Measurements from ENCODE around the gene PPM1F.

The PPM1F gene

DNA sequence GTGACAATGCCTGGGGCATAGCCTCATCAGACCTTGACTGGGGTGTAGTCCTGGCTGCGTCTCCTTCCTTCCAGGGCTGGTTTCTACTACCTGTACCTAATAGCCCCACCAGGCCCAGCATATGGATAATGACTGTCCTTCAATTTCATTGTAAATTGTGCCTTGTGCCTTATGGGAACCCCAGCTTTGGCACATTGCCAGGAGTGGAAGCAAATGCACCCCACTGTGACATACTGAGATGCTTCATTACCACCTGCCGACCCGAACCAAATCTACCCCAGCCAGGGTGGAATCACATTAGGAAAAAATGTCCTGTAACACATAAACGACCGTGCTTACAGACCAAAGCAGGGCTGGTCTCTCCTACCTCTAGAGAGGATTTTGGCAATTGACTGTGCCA is 22.6 kb upstream of the PPM1F start:
- DNase-seq: no peak

DNA sequence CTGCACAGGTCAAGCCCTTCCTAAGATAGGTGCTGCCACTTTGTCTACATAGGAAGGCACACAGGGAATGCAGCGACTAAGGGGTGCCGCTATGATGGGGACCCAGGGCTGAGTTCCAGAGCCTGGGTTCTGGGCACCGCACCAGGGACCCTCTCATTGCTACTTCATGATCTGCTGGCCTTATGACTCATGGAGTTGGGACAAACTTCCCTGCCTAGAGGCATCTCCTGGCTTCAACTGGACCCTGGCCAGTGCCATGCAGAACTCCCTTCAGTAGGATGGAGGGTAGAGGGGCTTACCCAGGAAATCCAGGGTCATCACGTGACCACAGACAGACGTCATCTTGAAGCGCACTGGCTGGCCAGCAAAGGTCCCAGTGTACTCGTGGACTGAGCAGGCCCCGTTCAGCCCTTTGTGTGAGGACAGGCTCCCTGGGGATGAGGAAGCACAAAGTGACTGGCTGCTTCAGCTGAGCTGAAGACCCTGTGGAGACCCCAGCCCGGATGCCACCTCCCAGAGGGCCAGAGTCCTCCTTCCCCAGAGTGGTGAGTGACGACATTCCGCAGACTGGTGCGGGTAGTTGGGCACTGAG is 21.5 kb upstream of the PPM1F start:
- DNase-seq: no peak

DNA sequence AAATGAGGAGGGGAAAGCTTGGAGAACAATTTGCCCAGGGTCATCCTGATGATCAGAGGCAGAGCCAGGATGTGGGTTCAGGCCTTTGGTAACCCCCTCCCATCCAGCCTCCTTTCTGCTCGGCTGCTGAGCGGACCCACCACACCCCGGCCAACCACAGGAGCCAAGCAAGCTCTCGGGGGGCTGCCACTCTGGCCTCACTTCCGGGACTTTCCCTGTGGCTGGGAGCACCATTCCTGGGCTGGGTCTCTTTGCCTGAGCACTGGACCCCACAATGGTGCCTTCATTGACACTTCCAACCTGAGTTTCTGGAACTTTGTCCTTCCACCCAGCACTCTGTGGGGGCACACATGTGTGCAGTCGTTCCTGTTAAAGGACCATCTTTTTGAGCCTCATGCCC is 20.2 kb upstream of the PPM1F start:
- no peak for DNase-seq

DNA sequence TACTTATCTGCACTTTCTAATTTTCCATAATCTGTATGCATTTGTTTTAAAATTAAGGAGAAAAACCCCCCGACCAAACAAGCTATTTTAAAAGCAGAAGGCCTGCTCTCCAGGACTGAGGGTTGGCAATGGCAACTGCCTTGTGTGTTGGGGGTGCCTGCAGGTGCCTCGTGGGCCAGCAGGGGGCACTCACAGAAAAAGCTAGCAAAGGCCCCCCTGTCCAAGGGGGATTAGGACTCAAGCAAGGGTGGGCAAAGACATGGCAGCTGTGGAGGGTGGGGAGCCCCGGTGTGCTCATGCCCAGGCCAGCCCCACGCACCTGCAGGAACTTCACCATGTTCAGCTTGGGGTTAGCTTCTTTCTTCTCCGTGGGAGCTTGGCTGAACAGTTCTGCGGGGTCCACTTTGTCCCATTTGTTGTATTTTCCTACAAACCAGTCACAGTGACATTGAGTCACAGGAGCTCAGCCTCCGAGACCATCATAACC is 19.7 kb upstream of the PPM1F start:
- DNase-seq: no peak

DNA sequence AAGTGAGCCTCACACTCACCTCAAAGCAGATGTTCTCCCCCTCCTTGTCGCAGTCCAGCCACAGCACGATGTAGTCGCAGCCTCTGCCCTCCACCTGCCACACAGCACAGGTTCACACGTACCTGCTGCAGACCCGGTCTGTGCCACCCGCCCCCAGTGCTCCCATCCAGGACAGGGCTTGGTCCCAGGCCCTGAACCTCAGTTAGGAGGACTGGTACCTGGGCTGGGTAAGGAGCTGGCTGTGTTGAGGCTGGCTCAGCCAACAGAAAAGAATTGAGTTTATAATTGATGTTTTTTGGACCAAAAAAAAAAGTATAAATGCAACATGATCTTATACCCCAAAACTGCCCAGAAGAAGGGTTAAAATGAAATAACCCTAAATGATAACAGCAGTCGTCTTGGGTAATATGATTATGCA is 19.2 kb upstream of the PPM1F start:
- DNase-seq: no peak

DNA sequence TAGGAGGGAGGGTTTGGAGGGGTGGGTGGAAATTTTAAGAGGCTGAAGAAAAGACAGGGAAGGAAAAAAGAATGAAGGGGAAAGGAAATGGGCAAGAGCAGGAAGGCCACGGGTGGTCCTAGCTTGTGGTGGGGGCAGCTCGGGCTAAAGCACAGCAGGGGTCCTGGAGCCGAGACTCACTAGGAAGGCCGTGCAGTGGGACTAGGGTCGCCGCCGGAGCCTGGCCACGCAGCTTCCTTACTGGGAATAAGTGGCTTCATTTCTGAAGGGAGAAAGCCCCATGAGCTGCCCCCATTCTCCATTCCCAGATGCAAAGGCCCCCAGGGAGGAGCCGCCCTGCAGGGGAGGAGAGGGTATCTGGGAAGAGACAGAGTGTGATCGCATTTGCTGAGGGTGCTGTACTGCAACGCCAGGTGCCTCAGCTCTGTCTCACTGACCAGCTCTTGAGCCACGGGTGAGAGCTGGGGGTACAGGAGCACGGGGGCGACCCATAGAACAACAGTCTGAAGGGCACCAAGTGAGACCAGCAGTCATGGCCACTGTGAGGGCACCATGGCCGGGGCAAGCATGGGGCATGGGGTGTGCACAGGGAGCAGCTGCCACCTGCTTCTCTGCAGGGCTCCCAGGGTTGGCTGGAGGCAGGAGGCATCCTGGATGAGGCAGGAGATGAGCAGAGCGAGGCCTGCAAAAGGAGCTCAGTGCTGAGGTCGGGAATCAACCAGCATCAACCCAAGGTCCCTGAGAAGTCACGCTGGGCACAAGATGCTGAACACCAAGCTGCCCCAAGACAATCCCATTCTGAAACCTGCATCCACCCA is 18.4 kb upstream of the PPM1F start:
- no peak for DNase-seq

DNA sequence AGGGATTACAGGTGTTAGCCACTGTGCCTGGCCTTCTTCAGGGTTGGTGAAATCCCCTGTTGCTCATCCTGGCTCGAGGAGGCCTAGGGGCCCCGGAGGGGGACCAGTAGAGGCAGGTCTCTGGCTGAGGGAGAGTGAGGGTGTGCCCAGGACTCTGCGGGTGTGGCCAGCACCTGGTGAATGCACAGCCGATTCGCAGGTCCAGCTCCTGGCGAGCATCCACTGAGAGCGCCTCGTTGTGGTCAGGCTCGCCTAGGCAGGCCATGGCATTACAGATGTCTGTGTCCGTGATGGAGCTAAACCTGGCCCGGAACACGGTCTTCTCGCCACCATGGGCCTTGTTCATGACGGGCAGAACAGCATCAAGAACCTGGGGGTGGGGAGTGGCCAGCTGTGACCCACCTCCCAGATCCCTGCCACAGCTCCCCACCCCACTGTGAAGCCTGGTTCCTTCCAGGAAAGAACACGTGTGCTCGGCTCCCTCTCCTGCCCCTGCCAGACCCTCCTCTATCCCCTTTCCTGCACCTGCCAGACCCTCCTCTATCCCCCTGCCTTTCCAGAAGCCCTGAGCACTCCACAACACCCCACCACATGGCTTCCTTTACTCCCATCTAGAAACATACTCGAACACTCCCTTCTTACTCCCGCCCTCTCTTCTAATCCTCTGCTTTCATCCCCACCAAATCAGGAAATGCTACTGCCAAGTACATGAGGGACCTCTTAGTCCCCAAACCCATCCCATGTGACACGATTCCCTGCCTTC is 17.6 kb upstream of the PPM1F start:
- DNase-seq: no peak

DNA sequence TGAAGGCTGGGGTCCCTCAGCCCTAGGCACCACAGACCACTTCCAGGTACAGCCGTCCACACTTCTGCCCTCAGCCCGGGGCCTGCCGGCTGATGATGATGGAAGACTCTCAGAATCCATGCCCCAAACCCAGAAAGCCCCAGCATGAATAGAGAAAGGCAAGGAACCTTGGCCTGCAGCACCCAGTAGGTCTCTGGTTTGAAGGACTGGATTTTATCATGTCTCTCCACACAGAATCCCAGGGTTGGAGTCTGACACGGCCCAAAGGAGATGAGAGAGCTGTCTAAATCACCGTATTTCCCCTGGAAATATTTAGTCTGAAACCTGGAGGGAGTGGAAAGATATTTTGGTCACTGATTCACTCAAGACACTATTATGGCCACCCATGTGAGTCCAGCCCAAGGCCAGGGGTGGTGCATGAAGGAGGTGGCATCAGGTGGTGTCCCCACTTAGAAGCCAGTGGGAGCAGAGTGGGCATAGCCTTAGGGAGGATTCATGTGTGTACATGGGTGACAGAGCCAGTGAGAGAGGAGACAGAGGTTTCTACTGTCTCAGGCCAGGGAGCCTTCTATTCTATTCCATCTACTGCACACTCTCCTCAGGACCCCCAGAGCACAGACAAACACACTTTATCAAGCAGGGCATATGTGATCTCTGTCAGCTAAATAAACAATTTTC is 15.9 kb upstream of the PPM1F start:
- no peak for DNase-seq

DNA sequence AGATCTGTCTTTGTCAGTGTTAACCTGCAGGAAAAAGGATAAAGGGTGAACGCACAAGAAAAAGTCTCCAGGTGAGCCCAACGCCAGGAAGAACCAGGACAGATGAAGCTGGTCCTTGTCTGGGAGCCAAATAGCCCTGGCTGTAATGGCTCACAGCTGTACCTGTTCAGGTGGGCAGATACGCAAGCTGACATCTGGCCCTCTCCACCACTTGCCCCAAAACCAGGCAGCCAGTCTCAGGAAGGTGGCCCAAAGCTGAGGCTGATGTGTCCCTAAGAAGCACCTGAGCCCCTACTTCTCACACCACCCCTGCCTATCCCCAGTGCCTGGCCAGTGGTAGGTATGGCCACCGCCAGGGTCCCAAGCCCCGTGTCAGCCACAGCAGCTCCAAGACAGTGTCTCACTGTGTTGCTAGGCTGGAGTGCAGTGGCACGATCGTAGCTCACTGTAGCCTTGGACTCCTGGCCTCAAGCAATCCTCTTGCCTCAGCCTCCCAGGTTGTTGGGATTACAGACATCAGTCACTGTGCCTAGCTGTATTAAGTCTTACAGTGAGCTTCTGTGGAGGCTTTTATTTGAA is 15.1 kb upstream of the PPM1F start:
- no peak for DNase-seq

DNA sequence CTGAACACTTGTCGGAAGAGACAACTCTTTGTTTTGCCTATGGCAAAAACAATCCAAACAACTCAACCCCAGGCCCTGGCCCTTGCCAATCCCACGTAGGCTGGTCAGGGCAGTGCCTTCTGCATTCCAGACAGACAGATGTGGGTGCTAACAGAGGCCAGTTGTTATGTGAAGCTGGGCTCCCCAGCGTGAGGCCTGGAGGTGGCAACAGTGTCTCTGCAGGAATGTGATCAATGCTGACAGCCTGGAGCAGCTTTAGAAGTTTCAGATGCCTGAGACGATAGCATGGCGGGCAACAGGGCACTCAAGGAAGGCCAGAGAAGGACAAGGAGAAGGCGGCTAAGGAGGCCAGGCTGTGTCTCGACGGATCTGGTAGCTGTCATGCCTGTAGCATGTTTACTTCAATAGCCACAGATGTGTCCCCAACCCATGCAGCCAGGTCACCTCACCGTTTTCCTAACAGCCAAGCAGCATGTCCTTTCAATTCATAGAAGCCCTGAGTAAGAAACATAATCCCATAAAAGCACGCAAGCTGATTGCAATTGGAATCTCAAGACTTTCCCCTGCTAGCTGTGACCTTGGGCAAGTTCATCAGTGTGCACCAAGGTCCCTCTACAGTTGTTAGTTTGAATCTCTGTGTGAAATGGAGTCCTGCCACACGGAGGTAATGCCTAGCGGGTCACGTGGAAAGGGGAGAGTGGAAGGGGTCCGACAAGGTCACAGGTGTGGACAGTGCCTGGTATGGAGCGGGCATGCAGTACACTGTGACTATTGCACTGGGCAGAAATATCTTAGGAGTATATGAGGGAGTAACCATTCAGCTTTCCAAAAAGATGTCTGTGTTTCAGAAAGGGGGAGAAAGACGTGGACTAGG is 14.2 kb upstream of the PPM1F start:
- DNase-seq: no peak

DNA sequence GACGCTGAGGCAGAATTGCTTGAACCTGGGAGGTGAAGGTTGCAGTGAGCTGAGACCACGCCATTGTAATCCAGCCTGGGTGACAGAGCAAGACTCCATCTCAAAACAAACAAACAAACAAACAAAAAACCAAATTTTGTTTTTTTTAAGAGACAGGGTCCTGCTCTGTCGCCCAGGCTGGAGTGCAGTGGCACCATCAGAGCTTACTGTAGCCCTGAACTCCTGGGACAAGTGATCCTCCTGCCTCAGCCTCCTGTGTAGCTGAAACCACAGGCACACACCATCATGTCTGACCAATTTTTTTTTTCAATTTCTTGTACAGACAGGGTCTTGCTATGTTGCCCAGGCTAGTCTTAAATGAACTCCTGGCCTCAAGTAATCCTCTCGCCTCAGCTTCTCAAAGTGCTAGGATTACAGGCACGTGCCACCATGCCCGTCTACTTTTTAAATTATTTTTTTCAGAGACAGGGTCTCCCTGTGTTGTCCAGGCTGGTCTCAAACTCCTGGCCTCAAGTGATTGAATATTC is 13.2 kb upstream of the PPM1F start:
- no peak for DNase-seq

DNA sequence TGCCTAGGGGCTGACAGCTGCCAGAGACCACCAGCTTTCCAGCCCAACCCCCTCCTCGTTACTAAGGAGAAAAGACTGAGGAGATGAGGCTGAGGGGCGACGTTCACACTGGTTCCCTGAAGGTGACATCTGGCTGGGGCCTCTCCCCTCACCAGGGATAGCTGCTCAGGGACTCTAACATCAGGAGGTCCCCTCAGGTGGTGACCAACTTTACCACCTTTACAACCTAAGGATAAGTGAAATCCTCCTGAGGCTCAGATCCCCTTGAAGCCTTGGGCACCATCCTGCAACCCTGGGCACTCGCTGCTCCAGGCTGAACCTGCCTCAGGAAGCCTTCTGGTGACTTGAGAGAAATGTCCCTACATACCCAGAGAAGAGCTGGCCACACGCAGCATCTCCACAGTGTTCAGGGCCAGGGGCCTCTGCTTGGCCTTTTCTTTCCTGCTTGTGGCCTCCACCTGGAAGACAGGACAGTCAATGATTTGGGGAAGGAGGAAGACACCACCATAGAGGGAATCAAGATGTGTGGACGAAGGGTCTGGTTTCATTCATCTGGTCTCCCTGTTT is 12.4 kb upstream of the PPM1F start:
- no peak for DNase-seq

DNA sequence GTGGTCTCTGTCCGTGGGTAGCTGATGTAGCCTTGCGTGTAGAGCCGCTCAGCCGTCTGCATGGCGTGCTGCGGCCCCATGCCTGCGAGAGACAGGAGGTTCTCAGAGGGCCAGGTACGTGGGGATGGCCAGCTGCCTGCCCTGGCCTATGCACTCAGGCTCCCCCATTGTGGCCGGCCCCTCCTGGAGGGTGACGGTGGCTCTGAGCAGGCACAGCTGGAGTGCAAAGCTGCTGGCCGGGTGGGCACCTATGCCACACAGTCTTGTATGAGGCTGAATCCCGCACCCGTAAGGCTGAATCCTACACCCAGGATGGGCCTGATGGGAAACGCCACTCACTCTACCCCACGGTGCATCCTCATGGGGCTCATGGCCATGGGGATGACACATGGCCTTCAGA is 11.6 kb upstream of the PPM1F start:
- no peak for DNase-seq

DNA sequence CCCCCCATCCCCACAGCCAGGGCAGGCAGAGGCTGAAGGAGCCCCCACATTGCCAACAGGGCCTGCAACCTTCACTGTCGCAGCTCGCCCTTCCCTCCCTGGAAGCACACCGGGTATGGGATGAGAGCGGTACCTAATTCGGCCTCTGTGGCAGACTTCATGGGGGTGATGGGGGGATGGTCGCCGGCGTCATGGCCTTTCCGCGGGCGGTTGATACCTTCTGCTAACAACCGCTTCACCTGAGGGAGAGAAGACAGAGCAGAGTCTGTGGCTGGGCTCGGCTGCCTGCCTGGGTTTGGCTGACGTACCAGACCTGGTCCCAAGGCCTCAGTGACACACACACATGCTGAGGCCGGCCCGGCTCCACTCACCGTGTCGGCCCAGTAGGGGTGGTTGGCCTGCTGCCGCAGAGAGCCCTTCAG is 11.2 kb upstream of the PPM1F start:
- no peak for DNase-seq

DNA sequence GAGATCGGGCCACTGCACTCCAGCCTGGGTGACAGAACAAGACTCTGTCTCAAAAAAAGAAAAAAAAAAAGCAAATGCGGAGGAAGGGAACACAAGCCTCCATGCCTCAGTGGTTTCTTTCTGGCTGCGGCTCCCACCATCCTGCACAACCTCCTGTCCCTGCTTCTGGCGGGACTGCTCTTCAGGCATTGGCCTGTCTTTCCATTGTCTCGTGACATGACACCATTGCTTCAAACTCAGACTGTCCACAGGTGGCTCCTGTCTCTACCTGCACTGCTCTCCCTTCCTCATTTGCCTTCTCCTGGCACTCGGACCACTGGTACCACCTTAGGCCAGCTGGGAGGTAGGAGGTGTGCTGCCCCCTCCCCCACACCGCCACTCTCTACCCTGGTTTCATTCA is 10.6 kb upstream of the PPM1F start:
- DNase-seq: no peak

DNA sequence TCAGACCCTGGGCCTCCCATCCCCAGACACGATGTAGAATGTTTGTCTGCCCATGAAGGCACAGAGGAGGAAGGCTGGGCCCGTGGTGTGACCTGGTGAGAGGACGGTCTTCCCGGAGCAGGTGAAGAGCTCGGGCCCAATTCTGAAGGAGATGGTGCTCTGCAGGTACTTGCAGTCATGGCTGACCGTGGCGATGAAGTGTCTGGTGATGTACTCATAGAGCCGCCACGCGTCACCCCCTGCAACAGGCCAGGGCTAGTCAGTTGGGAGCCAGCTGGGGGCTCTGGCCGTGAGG is 10.0 kb upstream of the PPM1F start:
- DNase-seq: no peak

DNA sequence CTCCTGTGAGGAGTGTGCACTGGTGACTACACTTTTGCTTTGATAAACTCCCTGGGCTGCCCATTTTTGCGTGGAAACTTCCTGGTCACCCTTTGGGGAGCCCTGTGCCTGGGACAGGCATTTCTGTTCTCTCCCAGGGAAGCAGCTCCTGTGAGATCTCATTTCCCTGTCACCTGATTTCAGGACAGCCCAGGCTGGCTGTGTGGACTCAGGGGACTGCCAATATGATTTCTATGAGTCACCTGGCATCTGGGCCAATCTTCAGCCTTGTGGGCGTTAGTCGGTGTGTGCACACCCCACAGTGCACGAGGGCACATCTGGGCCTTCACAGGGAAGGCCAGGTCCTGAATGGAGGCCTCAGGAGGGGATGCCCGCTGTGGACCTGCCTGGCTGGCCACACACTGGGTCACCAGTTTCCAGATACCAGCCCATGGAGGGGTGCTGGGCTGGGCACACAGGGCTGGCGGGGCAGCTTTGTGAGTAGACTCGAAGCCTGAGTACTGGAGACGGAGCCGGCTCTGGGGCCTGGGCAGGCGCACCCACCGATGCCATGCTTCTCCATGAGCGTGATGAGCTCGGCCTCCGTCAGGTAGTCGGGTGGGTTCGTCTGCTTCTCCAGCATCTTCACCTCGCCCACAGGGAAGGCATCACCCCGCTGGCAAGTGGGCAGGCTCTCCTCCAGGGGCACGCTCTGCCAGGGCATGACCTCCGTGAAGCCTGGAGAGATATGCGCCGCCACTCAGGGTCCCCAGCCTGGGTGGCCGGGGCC is 9.4 kb upstream of the PPM1F start:
- DNase-seq: no peak

DNA sequence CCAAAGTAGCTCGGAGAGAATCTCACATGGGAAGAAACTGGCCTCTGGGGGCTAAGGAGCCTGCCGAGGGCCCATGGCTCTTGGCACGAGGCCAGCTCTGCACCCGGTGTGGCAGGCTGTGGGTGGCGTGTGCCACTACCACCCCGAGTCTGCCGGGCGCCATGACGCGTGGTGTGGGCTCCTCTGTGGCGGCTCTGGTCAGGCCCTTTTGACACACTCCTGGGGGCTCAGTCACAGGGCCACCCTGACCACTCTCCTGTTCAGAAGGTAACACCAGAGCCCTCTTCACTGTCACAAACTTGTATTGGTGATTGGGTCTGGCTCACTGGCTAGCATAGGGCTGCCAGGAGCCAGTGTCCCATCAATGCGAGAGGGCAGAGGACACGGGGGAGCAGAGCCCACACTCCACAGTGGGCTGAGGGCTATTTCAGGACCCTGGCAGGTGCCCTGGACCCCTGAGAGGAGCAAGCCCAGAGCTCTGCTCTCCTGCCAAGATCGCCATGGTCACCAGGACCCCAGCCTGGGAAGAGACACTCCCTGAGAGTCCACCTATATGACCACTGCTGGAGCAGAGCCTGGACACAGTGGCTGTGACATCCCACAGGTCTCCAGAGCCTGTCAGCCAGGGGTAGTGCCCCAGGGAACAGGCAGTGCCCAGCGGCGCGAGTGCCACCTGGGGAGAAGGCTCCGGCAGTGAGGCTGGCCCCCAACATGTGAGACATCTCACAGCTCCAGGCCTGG is 8.6 kb upstream of the PPM1F start:
- no peak for DNase-seq

DNA sequence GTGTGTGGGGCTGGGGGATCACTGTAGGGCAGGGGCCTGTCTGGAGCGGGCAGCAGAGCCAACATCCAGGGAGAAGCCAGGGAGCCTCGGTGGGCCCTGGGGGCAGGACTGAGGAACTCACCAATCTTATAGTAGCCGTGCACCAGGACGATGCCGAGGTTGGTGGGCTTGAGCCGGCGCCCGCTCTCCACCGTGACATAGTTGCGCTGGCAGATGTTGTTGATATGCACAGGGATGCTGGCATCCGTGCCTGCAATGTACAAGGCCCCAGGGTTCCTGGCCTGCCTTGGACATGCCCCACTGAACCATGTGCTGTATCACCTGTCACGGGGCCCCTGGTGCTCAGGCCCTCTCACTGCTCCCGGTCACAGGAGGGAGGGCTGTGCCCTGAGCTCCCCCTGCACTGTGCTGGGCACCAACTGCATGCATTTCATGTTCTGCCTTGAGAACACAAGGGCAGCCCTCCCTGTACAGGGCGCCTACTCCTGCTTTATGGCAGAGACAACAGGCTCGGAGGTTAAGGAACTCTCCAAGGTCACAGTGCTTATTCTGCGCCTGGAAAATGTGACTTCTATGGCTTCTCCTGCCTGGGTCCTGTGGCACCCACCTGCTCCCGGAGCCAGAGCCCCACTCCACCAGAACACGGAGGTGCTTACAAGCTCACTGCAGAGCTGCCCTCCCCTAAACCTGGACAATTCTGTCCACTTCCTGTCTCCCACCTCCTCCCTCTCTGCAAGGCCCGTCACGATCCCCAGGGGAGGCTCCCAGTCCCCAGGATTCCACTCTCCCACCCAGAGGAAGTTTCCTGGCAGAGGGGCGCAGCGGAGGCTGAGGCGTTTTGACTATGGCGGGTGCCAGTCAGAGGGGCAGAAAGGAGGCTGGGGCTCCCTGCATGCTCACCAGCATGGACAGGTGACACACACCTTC is 7.8 kb upstream of the PPM1F start:
- DNase-seq: no peak
